Hepatocyte (in vitro differentiated cells): Measurements from ENCODE around the gene C19orf12.

ENCODE experiments used
- CTCF ChIP-seq: fragments of 200-600 bp; sonication (generic); IDR thresholded peaks from 2 replicates; pipeline ENCODE4 v1.5.1; 2016; ENCODE audit warnings: antibody characterized with exemption, mild to moderate bottlenecking; ENCODE audit not compliant: poor library complexity
- EZH2 ChIP-seq: fragments of 200-600 bp; sonication (generic); IDR thresholded peaks from 2 replicates; pipeline ENCODE4 v1.6.1; 2016; ENCODE audit warnings: antibody characterized with exemption, mild to moderate bottlenecking, borderline replicate concordance
- EZH2phosphoT487 ChIP-seq: fragments of 200-600 bp; sonication (generic); IDR thresholded peaks from one replicate; pipeline ENCODE4 v1.6.1; 2018; ENCODE audit warnings: antibody characterized with exemption, mild to moderate bottlenecking, low read depth, moderate library complexity; ENCODE audit not compliant: unreplicated experiment, severe bottlenecking

- TF ChIP-seq CTCF, result no peak
- TF ChIP-seq EZH2, result no peak
- no peak for TF ChIP-seq EZH2phosphoT487
Observed at GRCh38 chr19:29664753-29665214, 50.3 kb downstream of the C19orf12 start.
